Pulmonary artery endothelial cell (primary cell): Measurements from ENCODE around the gene DESI2. TPM values are rescaled to one million over a fixed set of nuclear protein-coding genes. Genes with fewer than 3 reads are reported as not detected.
"Not testable (repeated sequence)": the region's sequence is repeated elsewhere in the genome, so short reads cannot be mapped to it uniquely, and the experiment has no call there.

Experiments
- DNase-seq: peaks from one replicate; pipeline ENCODE4 v3.0.0-alpha.2; 2011; ENCODE audit warnings: low read depth, low spot score
- total RNA-seq: library from RNA; depleted of rRNA; stranded (reverse); fragments of >200 nt; gene quantifications from 2 replicates; pipeline ENCODE4 v1.2.3, GENCODE V29; 2014

DESI2 gene
- total RNA-seq, 1 donor from 2014 or later: 52.6 TPM

DNA sequence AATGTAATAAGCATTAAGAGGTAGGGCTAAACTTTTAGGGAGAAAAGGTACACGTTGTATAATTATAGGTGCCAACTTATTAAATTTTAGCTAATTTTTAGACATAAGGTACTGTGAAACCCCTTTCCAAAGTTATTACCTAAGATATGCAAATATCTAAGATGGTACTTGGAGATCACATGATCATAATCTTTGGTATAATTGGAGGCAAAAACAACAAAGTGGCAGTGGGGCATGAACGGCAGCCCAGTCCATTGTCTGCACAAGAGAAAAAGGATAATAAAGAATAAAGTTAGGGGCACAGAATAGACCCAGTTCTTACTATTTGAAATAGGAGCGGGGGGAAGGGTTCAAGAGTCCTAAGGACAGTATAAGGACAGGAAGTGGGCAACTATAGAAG lies 51.2 kb downstream of the DESI2 start:
- no peak for DNase-seq

DNA sequence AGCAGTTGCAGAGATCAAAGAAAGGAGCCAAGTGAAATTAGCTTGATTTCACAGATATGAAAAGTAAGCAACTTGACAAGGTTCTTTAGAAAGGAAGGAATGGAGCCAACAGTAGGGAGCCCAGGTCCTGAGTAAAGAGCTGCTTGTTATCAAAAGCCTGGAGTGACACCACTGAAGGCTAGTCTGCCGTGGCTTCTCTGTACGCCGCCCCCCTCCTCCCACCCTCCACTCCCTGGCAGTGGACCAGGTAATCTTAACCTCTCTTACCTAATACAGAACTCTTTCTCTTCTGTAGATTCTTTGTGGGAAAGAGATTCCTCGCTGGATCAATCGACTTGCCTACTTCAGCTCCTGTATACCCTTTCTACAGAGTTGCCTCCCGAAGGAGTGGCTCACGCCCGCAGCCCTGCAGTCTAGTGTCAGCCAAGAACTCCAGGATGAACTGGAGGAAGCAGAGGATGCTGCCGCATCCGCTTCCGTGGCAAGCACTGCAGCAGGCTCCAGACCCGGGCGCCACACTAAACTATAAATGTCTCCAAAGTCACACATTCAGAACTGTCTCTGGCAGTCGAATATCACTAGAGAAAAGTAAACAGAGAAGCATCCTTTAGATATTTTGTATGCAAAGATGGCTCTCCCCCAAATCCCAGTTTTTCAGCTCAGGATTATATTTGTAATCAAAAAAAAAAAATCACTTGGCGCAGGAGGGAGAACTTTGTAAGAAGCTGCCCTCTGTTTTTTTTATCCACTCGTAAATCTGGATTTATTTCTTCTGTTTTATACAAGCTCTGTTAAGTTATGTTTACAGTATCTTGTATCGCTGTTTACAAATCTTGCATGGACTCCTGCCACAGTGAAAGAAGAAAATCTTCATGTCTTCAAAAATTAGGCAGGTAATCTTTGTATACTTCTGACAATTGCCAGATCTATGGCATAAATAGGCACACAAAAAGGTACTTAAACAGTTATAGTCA lies 52.6 kb downstream of the DESI2 start:
- no peak for DNase-seq

DNA sequence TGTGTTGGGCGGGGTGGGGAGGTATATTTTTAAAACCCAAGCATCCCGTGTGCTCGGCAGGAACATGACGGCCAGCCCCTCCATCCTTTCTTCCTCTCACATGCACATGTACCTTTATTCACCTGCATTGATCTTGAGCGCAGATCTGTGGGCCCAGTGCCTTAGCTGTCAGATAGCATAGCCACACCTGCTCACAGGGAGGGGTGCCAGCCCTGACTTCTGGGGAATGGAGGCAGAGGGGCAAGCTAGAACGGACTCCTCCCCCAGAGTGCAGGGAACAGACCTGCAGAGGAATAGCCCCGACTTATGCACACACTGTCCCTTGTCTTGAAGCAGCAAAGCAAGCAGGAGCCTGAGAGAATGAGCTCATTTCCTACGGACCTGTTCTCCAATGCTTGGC lies 56.1 kb downstream of the DESI2 start:
- DNase-seq: no peak

DNA sequence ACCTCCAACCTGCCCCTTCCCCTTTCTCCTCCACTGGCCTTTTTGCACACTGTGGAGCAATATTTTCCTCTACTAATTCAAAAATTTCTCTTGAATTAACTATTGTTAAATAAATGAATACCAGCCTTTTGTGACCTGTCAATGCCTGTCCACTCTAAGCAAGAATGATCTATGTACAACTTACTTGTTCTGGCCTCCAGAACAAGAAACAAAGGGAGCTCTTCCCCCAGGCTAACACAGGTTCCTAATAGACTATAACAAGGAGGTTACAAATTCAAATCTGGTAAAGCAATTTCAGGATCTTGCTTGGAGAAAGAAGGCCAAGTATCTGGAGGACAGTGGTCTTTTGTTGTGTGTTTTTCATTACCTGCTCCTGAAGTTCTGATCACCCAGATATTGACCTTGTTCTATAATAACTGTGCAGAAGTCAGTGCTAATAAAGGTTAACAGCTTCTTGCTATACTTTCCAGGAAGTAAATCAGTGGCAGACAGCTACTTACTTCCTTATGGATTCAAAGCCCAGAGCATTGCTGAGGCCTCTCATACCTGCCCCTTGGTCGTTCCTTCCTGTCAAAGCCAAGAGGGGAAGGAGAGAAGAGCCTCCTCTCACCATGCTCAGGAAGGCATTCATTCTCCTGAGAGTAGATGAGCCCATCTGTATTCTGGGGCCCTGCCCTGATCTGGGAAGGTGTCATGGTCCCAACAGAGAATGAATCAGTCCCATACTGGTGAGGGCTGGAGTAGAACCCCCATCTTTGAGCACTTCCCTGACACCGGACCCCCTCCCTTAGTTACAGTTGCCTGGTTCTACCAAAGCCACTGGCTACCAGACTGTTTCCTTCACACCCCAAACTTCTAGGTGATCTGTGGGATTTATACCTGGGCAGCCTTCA lies 56.8 kb downstream of the DESI2 start:
- DNase-seq: no peak

DNA sequence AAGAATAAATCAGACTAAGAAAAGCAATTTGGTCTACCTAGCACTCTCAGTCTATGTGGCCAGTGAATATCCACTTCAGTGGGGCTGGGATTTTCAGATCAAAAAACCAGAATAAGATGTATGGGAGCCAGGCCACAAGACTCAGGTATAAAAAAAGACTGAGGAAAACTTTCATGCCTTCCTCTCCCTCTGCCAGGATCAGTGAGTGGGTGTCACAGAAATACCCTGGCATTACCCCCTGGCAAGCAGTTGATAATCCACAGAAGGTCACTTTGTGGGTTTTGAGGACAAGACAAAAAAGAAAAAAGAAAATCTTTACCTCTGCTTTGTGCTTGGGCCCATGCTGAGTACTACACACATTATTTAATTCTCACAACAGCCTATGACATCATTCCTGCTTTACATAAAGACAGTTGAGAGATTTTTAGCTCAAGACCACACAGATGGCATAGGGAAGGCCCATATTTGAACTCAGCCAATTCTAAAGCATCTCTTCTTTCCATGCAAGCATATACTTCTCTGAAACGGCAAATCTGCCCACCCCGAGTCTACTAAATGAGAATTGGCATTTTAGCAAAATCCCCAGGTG lies 57.6 kb downstream of the DESI2 start:
- DNase-seq: no peak

DNA sequence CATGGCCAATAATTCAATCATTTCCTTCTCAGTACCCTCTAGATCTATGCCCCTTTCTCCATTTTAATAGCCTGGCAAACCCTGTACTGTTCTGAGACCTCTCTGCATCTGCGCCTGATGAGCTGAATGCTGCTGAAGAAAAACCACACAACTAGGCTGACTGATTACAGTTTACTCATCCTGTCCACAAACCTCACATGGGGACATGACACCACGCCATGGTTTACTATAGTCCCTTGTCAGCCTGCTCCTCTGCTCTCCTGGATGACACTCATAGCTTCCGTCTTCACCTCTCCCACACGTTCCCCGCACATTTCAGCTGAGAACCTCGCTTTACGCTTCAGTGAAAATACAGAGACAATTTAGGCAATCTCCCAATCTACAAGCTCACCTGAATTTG lies 59.7 kb downstream of the DESI2 start:
- DNase-seq: no peak

DNA sequence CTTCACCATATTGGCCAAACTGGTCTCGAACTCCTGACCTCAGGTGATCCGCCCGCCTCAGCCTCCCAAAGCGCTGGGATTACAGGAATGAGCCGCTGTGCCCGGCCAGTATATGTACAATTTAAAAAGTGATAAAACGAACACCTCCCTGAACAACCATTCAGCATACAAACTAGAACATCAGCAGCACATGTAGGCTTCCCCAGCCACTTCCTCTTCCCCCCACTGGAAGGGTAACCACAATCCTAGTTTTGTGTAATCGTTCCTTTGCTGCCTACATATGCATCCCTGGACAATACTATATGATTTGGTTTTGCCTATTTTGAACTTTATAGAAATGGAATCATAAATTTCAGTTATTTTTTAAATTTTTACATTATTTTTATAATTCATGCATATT lies 60.4 kb downstream of the DESI2 start:
- no peak for DNase-seq

DNA sequence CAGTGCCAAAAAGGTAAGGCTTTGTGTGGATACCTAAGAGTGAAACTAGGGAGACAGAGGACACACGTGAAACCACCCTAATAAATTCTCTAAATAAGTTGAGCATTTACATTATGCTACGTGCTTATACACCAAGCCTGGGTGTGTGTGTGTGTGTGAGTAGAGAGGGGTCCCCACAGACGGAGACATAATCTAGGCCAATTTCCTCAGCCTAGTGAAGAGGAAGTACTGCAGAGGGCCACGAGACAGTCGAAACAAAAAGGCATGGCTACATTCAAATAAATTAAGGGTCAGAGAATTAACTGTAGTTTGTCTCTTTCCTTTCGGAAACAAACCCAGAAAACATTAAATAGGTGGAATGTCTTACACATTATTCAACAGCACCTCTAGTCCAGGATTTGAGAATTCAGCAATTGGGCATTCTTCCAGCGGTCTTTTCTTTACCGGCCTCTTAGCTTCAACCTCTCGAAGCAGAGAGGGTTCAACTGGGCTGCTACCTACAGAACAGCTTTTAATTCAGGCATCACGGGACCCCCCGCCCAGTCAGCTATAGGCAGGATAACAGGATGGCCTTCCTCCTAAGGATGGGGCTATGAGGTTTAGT lies 75.0 kb downstream of the DESI2 start:
- no peak for DNase-seq

DNA sequence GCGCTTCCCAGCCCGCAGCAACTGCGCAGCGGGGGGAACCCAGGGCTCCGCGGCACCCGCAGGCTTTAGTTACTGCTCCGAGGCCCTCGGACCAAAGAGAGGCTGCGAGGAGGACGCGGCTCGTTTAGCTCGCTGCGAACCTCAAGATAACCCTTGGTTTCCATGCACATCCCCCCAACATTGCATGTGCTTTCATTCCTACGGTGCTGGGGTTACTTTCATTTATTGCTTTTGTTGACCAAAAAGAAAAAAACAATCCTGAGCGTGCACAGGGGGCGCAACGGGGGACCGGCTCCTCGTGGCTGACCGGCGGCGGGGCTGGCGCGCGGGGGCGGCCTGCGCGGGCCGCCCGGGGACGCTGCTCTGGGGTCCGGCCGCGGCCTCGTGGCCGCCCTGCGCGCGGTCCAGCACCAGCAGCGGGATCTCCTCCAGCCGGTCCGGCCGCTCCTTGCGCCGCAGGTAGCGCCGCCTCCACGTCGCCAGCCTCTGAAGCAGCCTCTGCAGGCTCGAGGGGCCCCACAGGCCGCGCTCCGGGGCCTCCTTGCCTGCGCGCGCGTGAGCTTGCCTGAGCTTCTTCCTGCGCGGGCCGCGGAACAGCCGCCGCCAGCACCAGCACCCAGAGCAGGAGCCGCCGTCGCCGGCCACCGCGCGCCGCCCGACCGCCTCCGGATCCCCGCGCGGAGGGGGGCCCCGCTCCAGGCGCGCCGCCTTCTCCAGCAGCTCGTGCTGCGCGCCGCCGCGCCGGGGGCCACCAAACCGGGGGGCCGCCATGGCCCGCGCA lies 77.4 kb downstream of the DESI2 start:
- no peak for DNase-seq

DNA sequence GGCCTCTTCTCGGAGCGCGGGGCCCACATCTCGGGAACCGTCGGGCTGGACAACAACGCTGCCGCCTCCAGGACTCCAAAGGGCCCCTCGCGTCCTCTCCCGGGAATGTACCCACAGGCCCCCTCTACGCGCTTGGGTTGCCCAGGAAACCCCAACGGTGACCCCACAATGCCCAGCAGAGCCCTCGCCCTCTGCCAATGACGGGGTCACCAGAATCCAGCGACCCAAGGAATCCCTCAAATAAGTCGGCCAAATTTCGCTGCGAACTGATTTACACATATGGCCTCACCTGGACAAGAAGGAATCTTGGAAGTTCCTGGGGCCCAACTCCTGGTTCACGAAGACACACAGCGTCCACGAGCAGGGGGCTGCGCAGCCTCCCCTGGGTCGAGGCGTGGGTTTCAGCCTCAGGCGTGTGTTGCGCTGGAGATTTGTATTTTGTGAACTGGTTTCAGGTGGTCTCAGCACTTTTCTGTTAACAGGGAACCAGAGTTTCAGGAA lies 78.1 kb downstream of the DESI2 start:
- DNase-seq: no peak

DNA sequence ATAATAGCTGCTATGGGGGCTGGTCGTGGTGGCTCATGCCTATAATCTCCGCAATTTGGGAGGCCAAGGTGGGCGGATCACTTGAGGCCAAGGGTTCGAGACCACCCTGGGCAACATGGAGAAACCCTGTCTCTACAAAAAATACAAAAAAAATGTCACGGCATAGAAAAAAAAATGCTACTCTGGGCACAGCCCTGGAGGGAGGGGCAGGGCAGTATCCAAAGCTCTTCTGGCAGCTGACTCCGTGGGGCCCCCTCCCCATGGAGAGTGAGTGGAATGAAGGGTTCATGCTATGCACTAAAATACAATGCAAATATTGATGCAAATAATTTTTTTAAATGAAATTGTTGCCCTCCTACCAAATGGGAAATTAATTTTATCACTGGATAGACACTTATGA lies 78.7 kb downstream of the DESI2 start:
- no peak for DNase-seq

DNA sequence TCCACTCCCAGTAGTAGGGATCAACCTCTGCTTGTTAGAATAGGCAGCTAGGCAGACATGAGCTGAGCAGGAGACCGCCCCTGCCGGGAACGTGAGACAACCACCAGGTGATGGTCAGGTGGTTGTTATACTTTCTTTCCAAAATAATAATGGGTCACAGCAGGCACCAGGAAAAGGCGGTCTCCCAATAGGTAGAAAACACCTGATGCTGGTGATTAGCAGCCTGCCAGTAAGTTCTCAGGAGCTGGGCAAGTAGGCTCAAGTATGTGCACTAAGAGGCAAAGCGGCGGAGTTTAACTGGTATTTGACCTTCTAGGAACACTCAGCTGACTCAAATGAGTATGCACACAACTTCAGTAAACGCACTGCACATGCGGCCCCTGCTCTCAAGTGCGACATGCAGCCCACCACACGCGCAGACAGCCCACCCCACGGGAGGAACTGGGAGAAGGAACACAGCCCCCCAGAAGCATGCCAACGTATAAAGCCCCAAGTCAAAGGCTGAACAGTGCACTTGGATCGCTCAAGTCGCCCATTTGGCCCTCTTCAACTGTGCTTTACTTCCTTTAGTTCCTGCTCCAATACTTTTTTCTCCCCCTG lies 80.0 kb downstream of the DESI2 start:
- no peak for DNase-seq

DNA sequence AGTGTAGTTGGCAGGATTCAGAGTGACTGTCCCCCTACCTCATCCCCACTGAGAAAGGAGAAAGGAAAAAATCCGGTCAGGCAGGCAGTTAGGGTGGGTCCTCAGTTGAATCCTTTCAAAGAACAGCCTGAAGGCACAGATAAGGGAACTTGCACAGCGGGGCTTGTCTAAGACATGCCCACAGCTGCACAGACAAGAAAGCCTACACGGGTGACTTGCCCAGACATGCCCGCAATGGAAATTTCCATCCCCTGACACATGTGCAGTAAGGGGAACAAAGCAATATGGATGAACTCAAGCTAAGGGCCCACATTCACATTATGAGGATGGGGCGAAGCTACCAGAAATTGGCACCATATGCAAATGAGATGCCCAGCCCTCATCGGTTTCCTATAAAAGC lies 82.5 kb downstream of the DESI2 start:
- no peak for DNase-seq

DNA sequence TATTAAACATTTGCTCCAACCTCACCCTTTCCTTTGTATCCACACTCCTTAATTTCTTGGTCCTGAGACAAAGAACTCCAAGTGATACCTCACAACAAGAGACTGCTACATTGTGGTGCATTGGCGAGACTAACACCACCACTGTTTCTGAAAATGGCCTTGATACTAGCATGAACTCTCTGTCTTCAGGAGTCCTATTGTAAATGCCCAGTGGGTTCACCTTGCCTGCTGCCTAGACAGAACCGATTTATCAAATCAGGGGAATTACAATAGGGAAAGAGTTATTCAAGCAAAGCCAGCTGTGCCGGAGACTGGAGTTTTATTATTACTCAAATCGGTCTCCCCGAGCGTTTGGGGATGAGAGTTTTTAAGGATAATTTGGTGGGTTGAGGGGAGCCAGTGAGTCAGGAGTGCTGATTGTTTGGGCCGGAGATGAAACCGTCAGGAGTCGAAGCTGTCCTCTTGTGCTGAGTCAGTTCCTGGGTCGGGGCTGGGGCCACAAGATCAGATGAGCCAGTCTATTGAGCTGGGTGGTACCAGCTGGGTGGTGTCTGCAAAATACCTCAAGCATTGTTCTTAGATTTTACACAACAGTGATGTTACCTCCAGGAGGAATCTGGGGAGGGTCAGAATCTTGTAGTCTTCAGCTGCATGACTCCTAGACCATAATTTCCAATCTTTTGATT lies 83.1 kb downstream of the DESI2 start:
- no peak for DNase-seq

DNA sequence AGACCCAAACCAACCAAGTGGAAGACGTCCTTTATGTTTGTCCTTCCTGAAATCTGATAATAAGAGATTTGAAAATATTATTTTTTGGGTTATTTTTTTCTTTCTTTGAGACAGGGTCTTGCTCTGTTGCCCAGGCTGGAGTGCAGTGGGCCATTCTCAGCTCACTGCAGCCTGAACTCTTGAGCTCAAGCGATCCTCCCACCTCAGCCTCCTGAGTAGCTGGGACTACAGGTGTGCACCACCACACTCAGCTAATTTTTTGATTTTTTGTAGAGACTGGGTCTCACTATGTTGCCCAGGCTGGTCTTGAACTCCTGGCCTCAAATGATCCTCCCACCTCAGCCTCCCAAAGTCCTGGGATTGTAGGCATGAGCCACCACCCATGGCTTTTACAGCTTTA lies 86.2 kb downstream of the DESI2 start:
- DNase-seq: not testable (repeated sequence)

DNA sequence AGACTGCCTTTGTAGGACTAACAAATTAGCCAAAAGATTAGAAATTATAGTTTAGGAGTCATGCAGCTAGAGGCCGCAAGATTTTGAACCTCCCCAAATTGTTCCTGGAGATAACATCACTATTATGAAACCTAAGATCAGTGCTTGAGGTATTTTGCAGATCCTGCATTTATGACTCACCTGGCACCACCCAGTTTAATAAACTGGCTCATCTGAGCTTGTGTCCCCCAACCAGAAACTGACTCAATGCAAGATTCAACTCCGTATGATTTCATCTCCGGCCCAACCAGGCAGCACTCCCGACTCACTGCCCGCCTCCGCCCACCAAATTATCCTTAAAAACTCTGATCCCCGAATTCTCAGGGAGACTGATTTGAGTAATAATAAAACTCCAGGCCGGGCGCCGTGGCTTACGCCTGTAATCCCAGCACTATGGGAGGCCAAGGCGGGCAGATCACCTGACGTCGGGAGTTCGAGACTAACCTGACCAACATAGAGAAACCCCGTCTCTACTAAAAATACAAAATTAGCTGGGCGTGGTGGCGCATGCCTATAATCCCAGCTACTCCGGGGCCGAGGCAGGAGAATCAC lies 87.2 kb downstream of the DESI2 start:
- not testable (repeated sequence) for DNase-seq

DNA sequence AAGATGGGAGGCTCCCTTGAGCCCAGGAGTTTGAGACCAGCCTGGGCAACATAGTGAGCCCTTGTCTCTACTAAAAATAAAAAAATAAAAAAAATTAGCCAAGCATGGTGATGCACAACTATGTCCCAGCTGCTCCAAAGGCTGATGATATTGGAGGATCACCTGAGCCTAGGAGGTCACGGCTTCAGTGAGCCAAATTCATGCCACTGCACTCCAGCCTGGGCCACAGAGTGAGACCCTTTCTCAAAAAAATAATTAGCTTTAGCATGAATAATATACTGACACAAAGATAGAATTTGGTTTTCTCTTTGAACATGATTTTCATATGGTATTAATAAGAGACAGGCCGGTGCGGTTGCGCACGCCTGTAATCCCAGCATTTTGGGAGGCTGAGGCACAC lies 88.8 kb downstream of the DESI2 start:
- DNase-seq: no peak

DNA sequence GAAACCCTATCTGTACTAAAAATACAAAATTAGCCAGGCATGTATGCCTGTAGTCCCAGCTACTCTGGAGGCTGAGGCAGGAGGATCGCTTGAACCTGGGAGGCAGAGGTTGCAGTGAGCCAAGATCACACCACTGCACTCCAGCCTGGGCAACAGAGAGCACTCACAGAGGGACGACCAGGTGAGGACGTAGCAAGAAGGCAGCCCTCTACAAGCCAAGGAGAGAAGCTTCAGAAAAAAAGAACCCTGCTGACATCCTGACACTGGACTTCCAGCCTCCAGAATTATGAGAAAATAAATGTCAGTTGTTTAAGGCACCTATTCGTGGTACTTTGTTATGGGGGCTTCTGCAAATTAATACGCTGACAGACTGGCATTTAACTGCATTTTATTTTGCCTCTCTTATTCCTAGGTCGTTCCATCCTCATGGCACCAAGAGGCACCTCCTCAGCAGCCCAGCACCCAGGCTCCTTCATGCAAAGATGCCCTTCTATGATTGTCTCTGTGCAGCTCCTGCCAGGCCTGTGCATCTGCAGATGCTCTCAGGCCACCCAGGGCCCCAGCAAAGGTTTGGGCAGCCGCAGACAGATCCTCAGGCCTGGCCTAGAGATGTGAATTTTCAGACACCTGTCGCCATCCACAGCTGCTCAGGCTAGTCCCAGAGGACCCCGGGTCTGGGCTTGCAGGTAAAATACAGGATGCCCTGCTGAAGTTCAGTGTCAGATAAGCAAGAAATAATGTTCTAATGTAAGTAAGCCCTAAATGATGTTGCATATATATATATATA lies 96.5 kb downstream of the DESI2 start:
- no peak for DNase-seq
